ENCODE measurements around the gene SYCP2L. TPM values are rescaled to one million over a fixed set of nuclear protein-coding genes. Genes with fewer than 3 reads are reported as not detected.
A peak's percentile ranks its signal among the peaks of the same experiment; 100 is the strongest.
"Not testable (repeated sequence)": the region's sequence is repeated elsewhere in the genome, so short reads cannot be mapped to it uniquely, and the experiment has no call there.

The SYCP2L gene
- total and polyA plus RNA-seq, 2 of the 8 experiments (the other 6 are each of a cell fraction or from before 2014, with no cell fraction given), result 1.7 to 4.2 TPM

- not testable (repeated sequence) for H3K27ac ChIP-seq (ENCODE audit: low read depth, low read length); H4K20me1 ChIP-seq (replicated peaks in 1 of 2; ENCODE audit: control insufficient read depth in 1 of 2, insufficient read depth in 2 of 2, low read length in 2 of 2)
- H3K4me2 ChIP-seq (ENCODE audit: insufficient read depth in 1 of 2, low read depth in 2 of 2, low read length in 2 of 2), result peak overlapping the region; percentile 83 to 96
Observed at GRCh38 chr6:10886365-10886690, 524 bp upstream of the SYCP2L start.

More at GRCh38 chr6:10886365-10886690, 524 bp upstream of the SYCP2L start:
- H4K91ac ChIP-seq (replicated peaks; ENCODE audit: insufficient read length, low read length); H3K36me3 ChIP-seq (ENCODE audit: control insufficient read depth in 2 of 4, insufficient read depth in 4 of 4, low read length in 3 of 4); H3K56ac ChIP-seq (replicated peaks; ENCODE audit: insufficient read length, low read depth, low read length); H2AK5ac ChIP-seq (ENCODE audit: low read depth, low read length); H3K23ac ChIP-seq (ENCODE audit: insufficient read length); H2BK15ac ChIP-seq (ENCODE audit: low read length); FAIRE-seq; H3K18ac ChIP-seq (ENCODE audit: extremely low read depth, low read length); H3K9me3 ChIP-seq (ENCODE audit: insufficient read depth in 2 of 2, low read depth in 1 of 2, low read length in 1 of 2); H3K79me1 ChIP-seq (ENCODE audit: low read depth, low read length); H3K14ac ChIP-seq (ENCODE audit: insufficient read length); H3K79me2 ChIP-seq (ENCODE audit: control insufficient read depth in 1 of 2, insufficient read depth in 2 of 2, low read length in 2 of 2); H3K4ac ChIP-seq (replicated peaks; ENCODE audit: insufficient read length, low read depth, low read length); H2BK20ac ChIP-seq (ENCODE audit: low read length); H4K5ac ChIP-seq (ENCODE audit: insufficient read length, low read depth, low read length); H2BK12ac ChIP-seq (ENCODE audit: low read depth, low read length); H2BK120ac ChIP-seq (replicated peaks; ENCODE audit: low read depth, low read length); DNase-seq (ENCODE audit: low read depth in 1 of 2, low spot score in 2 of 2); H3K4me1 ChIP-seq (replicated peaks in 1 of 4; ENCODE audit: control insufficient read depth in 3 of 4, insufficient read depth in 4 of 4, low read length in 3 of 4): not testable (repeated sequence)
- H3K4me3 ChIP-seq (ENCODE audit: extremely low read depth in 1 of 4, insufficient read depth in 2 of 4, low read depth in 3 of 4, low read length in 4 of 4), result peak overlapping the region; percentile 75 to 95 (median 85)
- CTCF ChIA-PET (ENCODE audit: partially characterized antibody), result interaction anchor here (0.8 to 2.5 kb wide), 7 partner anchors 14 to 115 kb away, joined by 3 to 5 read pairs (median 3); no protein-coding TSS in a partner anchor
- POLR2A ChIA-PET (ENCODE audit: partially characterized antibody), result interaction anchor here (1.0 to 1.8 kb wide), 3 partner anchors 8 to 12 kb away, joined by 3 to 7 read pairs (median 6); no protein-coding TSS in a partner anchor
- peaks cover 13 to 44% (median 38%) of the 10 kb centered on the region in 4 experiments for H3K27me3 ChIP-seq (replicated peaks in 1 of 4; ENCODE audit: control insufficient read depth in 3 of 4, extremely low read depth in 1 of 4, insufficient read depth in 3 of 4, low read length in 3 of 4)
- H4K8ac ChIP-seq (ENCODE audit: extremely low read depth, insufficient read depth, low read length), result peak overlapping the region; percentile 45
- H3K9ac ChIP-seq (replicated peaks in 1 of 4; ENCODE audit: extremely low read depth in 1 of 4, low read depth in 3 of 4, low read length in 3 of 4), result peak overlapping the region in 2 of 4 experiments; percentile 59 to 61; a peak in 3 of 7 replicates
- H3K23me2 ChIP-seq (ENCODE audit: low read depth, low read length), result peaks cover 17% of the 10 kb centered on the region
- 0 out of 2 replicates have a peak overlapping the region, but pooled peaks have one; percentile 66 for H2BK5ac ChIP-seq (ENCODE audit: low read depth, low read length)
- peak overlapping the region; percentile 95; the same call in 1 of the 2 replicates for H2AFZ ChIP-seq (ENCODE audit: low read length)
- 20% methylated on average over 11 of the region's 11 CpGs; no CpG with 5 or more reads in 1 of the 2 experiments for WGBS, 2 experiments (ENCODE audit: extremely low coverage in 1 of 2, insufficient coverage in 1 of 2, insufficient read length in 1 of 2, insufficient replicate concordance in 2 of 2, low coverage in 1 of 2, low lambda C conversion rate in 2 of 2, missing lambda C conversion rate in 1 of 2)
